WERI-Rb-1 (cell line): ENCODE data around the gene PTPN11.

Experiments
- DNase-seq: peaks from one replicate; pipeline ENCODE4 v3.0.0-alpha.2; 2020
- H3K27ac ChIP-seq: fragments of 250-450 bp; sonication (Bioruptor Pico); 2 replicates; pipeline ENCODE4 v1.5.1; 2020; ENCODE audit warnings: mild to moderate bottlenecking, moderate library complexity
- H3K27me3 ChIP-seq: fragments of 250-450 bp; sonication (Bioruptor Pico); 2 replicates; pipeline ENCODE4 v1.5.1; 2021; ENCODE audit warnings: mild to moderate bottlenecking, low read depth, moderate library complexity; ENCODE audit not compliant: insufficient read depth, severe bottlenecking
- H3K36me3 ChIP-seq: fragments of 250-450 bp; sonication (Bioruptor Pico); 2 replicates; pipeline ENCODE4 v1.5.1; 2020; ENCODE audit warnings: mild to moderate bottlenecking, moderate library complexity
- H3K4me3 ChIP-seq: 2 replicates; pipeline ENCODE4 v1.5.1; 2011; ENCODE audit warnings: low read depth, mild to moderate bottlenecking, control low read depth, low read length
- H3K9me3 ChIP-seq: fragments of 250-450 bp; sonication (Bioruptor Pico); 2 replicates; pipeline ENCODE4 v1.5.1; 2021; ENCODE audit warnings: mild to moderate bottlenecking, moderate library complexity; ENCODE audit not compliant: severe bottlenecking
- TF ChIP-seq, protein P1 (sequence below): IDR thresholded peaks from 2 replicates; pipeline ENCODE4 v1.5.1; 2011; ENCODE audit warnings: low read depth, mild to moderate bottlenecking, control low read depth, inconsistent platforms, low read length

Gene PTPN11

GRCh38 chr12:112532106-112532505 is 113.4 kb downstream of the PTPN11 start:
- Histone ChIP-seq H3K4me3 (no peak overlapping the region), H3K27ac (no peak overlapping the region), H3K9me3 (no peaks in the 10 kb centered on the region), H3K27me3 (peaks cover 43% of the 10 kb centered on the region), H3K36me3 (no peaks in the 10 kb centered on the region)
- TF ChIP-seq, protein P1, sequence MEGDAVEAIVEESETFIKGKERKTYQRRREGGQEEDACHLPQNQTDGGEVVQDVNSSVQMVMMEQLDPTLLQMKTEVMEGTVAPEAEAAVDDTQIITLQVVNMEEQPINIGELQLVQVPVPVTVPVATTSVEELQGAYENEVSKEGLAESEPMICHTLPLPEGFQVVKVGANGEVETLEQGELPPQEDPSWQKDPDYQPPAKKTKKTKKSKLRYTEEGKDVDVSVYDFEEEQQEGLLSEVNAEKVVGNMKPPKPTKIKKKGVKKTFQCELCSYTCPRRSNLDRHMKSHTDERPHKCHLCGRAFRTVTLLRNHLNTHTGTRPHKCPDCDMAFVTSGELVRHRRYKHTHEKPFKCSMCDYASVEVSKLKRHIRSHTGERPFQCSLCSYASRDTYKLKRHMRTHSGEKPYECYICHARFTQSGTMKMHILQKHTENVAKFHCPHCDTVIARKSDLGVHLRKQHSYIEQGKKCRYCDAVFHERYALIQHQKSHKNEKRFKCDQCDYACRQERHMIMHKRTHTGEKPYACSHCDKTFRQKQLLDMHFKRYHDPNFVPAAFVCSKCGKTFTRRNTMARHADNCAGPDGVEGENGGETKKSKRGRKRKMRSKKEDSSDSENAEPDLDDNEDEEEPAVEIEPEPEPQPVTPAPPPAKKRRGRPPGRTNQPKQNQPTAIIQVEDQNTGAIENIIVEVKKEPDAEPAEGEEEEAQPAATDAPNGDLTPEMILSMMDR: no peak
- DNase-seq: no peak

DNA sequence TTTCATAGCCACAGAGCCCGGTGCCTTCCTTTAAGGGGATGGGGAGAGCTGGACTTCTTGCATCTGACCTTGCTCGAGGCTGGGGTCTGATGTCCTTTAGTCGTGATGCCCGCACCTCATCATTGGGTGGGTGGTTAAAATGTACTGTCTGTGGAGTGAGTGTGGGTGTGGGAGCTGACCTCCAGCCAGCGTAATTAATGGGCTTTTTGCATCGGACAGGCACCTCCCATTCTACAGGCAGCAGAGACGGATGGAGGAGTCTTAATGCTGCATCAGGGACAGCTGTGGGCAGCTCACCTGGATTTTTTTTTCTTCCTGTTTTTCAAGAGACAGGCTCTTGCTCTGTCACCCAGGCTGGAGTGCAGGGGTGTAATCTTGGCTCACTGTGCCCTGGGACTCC is 114.8 kb downstream of the PTPN11 start:
- TF ChIP-seq, protein P1: no peak
- DNase-seq: no peak
- H3K4me3 ChIP-seq: no peak overlapping the region
- no peak overlapping the region for H3K27ac ChIP-seq
- peaks cover 53% of the 10 kb centered on the region for H3K27me3 ChIP-seq
- H3K36me3 ChIP-seq: no peaks in the 10 kb centered on the region
- H3K9me3 ChIP-seq: no peaks in the 10 kb centered on the region

DNA sequence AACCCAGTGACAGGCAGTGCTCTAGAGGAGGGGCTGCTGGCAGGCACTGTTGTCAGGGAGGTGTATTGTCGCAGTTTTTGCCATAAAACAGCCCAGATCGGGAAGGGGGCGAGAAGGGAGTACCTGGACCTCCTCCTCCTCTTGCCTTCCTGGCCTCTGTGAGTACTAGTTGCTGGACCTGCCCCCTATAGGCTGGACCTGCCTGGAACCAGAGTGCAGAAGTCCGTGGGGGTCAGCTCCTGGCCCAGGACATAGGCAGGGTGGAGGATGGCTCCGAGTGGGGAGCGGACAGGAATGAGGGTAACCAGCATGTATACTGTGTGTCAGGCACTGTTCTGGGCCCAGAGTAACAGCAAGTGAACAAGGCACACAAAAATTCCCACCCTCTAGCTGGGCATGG is 116.3 kb downstream of the PTPN11 start:
- H3K9me3 ChIP-seq: no peaks in the 10 kb centered on the region
- DNase-seq: no peak
- H3K36me3 ChIP-seq: no peaks in the 10 kb centered on the region
- TF ChIP-seq, protein P1: no peak
- H3K27ac ChIP-seq: no peak overlapping the region
- no peak overlapping the region for H3K4me3 ChIP-seq
- H3K27me3 ChIP-seq: peaks cover 57% of the 10 kb centered on the region

DNA sequence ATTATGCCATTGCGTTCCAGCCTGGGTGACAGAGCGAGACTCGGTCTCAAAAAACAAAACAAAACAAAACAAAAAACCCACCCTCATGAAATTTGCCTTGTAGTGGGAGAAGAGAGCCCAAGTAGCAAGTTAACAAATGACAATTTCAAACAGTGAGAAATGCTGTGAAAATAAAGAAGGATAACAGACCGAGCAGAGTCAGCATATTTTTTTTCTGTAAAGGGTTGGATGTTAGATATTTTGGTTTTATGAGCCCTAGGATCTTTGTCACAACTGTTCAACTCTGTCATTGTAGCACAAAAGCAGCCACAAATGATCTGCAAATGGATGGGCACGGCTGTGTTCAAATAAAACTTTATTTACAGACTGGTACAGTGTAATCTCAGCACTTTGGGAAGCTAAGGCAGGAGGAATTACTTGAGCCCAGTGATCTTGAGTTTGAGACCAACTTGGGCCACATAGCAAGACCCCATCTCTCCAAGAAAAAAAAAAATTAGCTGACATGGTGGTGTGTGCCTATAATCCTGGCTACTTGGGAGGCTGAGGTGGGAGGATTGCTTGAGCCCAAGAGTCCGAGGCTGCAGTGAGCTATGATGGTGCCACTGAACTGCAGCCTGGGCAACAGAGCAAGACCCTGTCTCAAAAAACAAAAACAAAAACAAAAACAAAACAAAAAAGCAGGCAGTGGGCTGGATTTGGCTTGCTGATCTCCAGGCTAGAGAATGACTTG is 117.1 kb downstream of the PTPN11 start:
- H3K4me3 ChIP-seq: no peak overlapping the region
- peaks cover 61% of the 10 kb centered on the region for H3K27me3 ChIP-seq
- H3K9me3 ChIP-seq: no peaks in the 10 kb centered on the region
- TF ChIP-seq, protein P1: no peak
- no peak for DNase-seq
- no peak overlapping the region for H3K27ac ChIP-seq
- H3K36me3 ChIP-seq: no peaks in the 10 kb centered on the region

- H3K36me3 ChIP-seq: no peaks in the 10 kb centered on the region
- TF ChIP-seq, protein P1: no peak
- H3K4me3 ChIP-seq: no peak overlapping the region
- H3K9me3 ChIP-seq: no peaks in the 10 kb centered on the region
- H3K27me3 ChIP-seq: peaks cover 61% of the 10 kb centered on the region
- no peak for DNase-seq
- no peak overlapping the region for H3K27ac ChIP-seq
Measured at GRCh38 chr12:112536367-112536730, 117.6 kb downstream of the PTPN11 start.
